Stimulated activated CD4-positive, alpha-beta T cell treated with anti-CD3 and anti-CD28 coated beads, Interleukin-1b, Interleukin-23, amount 100 ng/mL, for 4 hours (primary cell): Measurements from ENCODE around the gene ONECUT2.
A peak's percentile ranks its signal among the peaks of the same experiment; 100 is the strongest.
"Not testable (repeated sequence)": the region's sequence is repeated elsewhere in the genome, so short reads cannot be mapped to it uniquely, and the experiment has no call there.

Experiments
- DNase-seq, 2 donors: peaks; one replicate each; pipeline ENCODE4 v3.0.0-alpha.2; 2020; ENCODE audit warnings: low read depth in 2 of 2

Gene ONECUT2

GRCh38 chr18:57434536-57435494, at the start of gene ONECUT2:
Gene ONECUT2 (plus strand): TSS chr18:57435374. CDS start chr18:57435717, 343 bp downstream.
- peak; percentile 28 to 54 for DNase-seq

GRCh38 chr18:57389271-57389670, 45.9 kb upstream of the ONECUT2 start:
- no peak for DNase-seq

GRCh38 chr18:57390044-57390443, 45.1 kb upstream of the ONECUT2 start:
- DNase-seq, result no peak

GRCh38 chr18:57394749-57395148, 40.4 kb upstream of the ONECUT2 start:
- not testable (repeated sequence) for DNase-seq

GRCh38 chr18:57396831-57397230, 38.3 kb upstream of the ONECUT2 start:
- not testable (repeated sequence) for DNase-seq

GRCh38 chr18:57397440-57398132, 37.6 kb upstream of the ONECUT2 start:
- DNase-seq, result no peak

GRCh38 chr18:57404345-57404744, 30.8 kb upstream of the ONECUT2 start:
- DNase-seq, result no peak

GRCh38 chr18:57409650-57410049, 25.5 kb upstream of the ONECUT2 start:
- no peak for DNase-seq

- no peak for DNase-seq
These were observed 24.4 kb upstream of the ONECUT2 start for GRCh38 chr18:57410749-57411148.

GRCh38 chr18:57416542-57416941, 18.6 kb upstream of the ONECUT2 start:
- DNase-seq, result no peak

GRCh38 chr18:57422313-57422872, 12.8 kb upstream of the ONECUT2 start:
- no peak for DNase-seq

- no peak for DNase-seq
These were observed 11.4 kb upstream of the ONECUT2 start for GRCh38 chr18:57423821-57424220.

GRCh38 chr18:57425096-57425495, 10.1 kb upstream of the ONECUT2 start:
- DNase-seq, result no peak

GRCh38 chr18:57426187-57426586, 9.0 kb upstream of the ONECUT2 start:
- no peak for DNase-seq

- no peak for DNase-seq
These were observed 7.6 kb upstream of the ONECUT2 start for GRCh38 chr18:57427429-57428201.

- no peak for DNase-seq
These were observed 6.7 kb upstream of the ONECUT2 start for GRCh38 chr18:57428221-57429150.

GRCh38 chr18:57429167-57430078, 5.8 kb upstream of the ONECUT2 start:
- no peak for DNase-seq

GRCh38 chr18:57430079-57431001, 4.8 kb upstream of the ONECUT2 start:
- no peak for DNase-seq
